MM.1S (cell line): Measurements from ENCODE around the gene ACLY.

Experiments used
- EZH2 ChIP-seq: fragments of 300-600 bp; sonication (generic); optimal IDR thresholded peaks from 2 replicates; pipeline ENCODE3; 2017; ENCODE audit warnings: low read depth, mild to moderate bottlenecking, antibody characterized with exemption, low read length, mixed read lengths
- TF ChIP-seq, protein P1 (sequence below): fragments of 300-600 bp; sonication (generic); IDR thresholded peaks from 2 replicates; pipeline ENCODE4 v1.5.1; 2016; ENCODE audit warnings: antibody characterized with exemption, low read length, mixed read lengths

DNA sequence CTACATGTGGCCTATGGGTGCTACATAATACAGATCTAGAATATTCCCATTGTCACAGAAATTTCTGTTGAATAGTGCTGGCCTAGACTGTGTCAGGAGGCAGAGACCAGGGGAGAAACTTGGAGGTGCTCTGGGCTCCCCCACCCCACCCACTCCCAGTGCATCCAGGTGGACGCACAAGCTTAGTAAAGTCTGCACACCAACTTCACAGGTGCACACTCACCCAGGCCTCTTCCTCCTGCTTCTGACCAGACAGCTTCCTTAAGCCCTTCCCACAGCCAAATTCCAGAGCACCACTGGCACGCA, 40.2 kb upstream of the ACLY start:
- TF ChIP-seq, protein P1, sequence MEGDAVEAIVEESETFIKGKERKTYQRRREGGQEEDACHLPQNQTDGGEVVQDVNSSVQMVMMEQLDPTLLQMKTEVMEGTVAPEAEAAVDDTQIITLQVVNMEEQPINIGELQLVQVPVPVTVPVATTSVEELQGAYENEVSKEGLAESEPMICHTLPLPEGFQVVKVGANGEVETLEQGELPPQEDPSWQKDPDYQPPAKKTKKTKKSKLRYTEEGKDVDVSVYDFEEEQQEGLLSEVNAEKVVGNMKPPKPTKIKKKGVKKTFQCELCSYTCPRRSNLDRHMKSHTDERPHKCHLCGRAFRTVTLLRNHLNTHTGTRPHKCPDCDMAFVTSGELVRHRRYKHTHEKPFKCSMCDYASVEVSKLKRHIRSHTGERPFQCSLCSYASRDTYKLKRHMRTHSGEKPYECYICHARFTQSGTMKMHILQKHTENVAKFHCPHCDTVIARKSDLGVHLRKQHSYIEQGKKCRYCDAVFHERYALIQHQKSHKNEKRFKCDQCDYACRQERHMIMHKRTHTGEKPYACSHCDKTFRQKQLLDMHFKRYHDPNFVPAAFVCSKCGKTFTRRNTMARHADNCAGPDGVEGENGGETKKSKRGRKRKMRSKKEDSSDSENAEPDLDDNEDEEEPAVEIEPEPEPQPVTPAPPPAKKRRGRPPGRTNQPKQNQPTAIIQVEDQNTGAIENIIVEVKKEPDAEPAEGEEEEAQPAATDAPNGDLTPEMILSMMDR = no peak
- no peak for TF ChIP-seq EZH2
